Measurements from ENCODE around the gene NDST3.
"Not testable (repeated sequence)": the region's sequence is repeated elsewhere in the genome, so short reads cannot be mapped to it uniquely, and the experiment has no call there.

NDST3 gene

DNA sequence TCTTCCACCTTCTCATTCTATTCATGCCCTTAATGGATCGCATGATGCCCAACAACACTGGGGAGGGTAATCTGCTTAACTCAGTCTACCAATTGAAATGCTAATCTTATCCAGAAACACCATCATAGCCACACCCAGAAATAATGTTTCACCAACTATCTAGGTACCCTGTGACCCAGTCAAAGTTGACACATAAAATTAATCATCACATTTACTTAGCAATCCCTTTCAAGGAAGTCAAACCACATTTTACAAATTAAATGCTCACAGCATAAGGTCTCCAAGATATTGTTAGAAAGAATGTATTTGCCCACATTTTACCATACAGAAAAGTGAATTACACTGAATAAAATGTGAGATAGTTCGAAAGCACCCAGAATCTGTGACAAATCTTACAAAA is 226.0 kb downstream of the NDST3 start:
- Histone ChIP-seq H3K4me1 (no peaks in the 10 kb centered on the region), H3K9me3 (peaks cover 10% of the 10 kb centered on the region), H3K36me3 (no peaks in the 10 kb centered on the region), H3K27ac (no peak overlapping the region), H3K9ac (no peak overlapping the region), H3K4me2 (no peak overlapping the region), H4K20me1 (no peaks in the 10 kb centered on the region), H3K4me3 (no peak overlapping the region), H3K27me3 (no peaks in the 10 kb centered on the region)
- TF ChIP-seq Cebpa-rat (IDR thresholded peaks at IDR 0.05), result no peak

DNA sequence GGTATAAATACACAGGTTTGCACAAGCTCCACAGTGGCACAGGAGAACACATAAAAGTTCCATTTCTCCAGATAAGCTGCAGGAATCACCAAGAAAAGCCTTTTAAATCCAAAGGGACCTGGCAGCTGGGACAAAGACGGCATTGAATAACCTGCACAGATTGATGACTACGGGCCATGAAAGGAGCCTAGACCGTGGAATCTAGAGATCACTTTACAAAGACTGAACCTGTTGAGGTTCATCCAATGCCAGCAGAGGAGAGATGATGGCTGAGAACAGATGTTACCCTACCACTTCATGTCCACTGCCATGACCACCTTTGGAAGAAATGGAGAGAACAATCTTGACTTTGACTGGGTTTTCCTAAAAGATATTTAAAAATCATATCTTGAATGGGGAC is 229.8 kb downstream of the NDST3 start:
- no peak overlapping the region for H3K4me2 ChIP-seq
- no peak overlapping the region for H3K27ac ChIP-seq
- H3K27me3 ChIP-seq, result no peaks in the 10 kb centered on the region
- H3K36me3 ChIP-seq, result no peaks in the 10 kb centered on the region
- H3K9ac ChIP-seq, result no peak overlapping the region
- peaks cover 16% of the 10 kb centered on the region for H3K9me3 ChIP-seq
- no peaks in the 10 kb centered on the region for H3K4me1 ChIP-seq
- no peaks in the 10 kb centered on the region for H4K20me1 ChIP-seq
- no peak overlapping the region for H3K4me3 ChIP-seq
- no peak for TF ChIP-seq Cebpa-rat (IDR thresholded peaks at IDR 0.05)

DNA sequence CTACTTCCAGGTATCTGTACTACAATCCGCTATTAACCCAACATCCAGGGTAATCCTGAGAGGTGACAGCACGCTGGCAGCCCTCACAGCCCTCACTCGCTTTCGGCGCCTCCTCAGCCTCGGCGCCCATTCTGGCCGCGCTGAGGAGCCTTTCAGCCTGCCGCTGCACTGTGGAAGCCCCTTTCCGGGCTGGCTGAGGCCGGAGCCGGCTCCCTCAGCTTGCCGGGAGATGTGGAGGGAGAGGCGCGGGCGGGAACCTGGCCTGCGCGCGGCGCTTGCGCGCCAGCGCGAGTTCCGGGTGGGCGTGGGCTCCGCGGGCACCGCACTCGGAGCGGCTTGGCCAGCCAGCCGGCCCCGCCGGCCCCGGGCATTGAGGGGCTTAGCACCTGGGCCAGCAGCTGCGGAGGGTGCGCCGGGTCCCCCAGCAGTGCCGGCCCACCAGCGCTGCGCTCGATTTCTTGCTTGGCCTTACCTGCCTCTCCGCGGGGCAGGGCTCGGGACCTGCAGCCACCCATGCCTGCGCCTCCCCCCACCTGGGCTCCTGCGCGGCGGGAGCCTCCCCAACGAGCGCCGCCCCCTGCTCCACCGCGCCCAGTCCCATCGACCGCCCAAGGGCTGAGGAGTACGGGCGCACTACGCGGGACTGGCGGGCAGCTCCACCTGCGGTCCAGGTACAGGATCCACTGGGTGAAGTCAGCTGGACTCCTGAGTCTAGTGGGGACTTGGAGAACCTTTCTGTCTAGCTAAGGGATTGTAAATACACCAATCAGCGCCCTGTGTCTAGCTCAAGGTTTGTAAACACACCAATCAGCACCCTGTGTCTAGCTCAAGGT is 231.2 kb downstream of the NDST3 start:
- no peaks in the 10 kb centered on the region for H4K20me1 ChIP-seq
- no peak overlapping the region for H3K4me3 ChIP-seq

DNA sequence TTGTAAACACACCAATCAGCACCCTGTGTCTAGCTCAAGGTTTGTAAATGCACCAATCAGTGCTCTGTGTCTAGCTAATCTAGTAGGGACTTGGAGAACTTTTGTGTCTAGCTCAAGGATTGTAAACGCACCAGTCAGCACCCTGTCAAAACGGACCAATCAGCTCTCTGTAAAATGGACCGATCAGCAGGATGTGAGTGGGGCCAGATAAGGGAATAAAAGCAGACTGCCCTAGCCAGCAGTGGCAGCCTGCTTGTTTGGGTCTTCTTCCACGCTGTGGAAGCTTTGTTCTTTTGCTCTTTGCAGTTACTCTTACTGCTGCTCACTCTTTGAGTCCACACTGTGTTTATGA is 231.8 kb downstream of the NDST3 start:
- not testable (repeated sequence) for H3K27ac ChIP-seq, H3K9ac ChIP-seq, H3K4me1 ChIP-seq, H3K36me3 ChIP-seq, H3K4me3 ChIP-seq, H4K20me1 ChIP-seq, H3K27me3 ChIP-seq, H3K4me2 ChIP-seq
- H3K9me3 ChIP-seq, result peaks cover 16% of the 10 kb centered on the region

More for the DNA sequence above, 231.2 kb downstream of the NDST3 start:
- Histone ChIP-seq H3K9ac (no peak overlapping the region), H3K9me3 (peaks cover 16% of the 10 kb centered on the region), H3K27me3 (no peaks in the 10 kb centered on the region), H3K4me1 (no peaks in the 10 kb centered on the region), H3K36me3 (no peaks in the 10 kb centered on the region), H3K4me2 (no peak overlapping the region), H3K27ac (no peak overlapping the region)
- TF ChIP-seq Cebpa-rat (IDR thresholded peaks at IDR 0.05), result no peak

DNA sequence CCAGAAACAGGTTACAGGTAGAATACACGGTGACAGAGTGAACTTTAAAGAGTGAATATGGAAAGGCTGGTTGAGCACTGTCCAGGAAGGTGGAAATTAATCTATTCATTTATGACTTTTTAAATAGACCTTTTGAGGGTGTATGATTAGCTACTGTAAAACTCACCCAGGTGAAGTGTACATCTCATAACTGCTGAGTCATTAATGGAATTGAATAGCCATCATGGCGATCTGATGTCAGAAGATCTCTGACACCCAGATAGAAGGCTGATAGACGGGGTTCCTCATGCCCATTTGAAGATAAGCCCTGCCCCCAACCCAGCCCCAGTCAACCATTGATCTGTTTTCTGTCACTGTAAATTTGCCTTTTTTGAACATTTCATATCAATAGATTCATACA is 234.5 kb downstream of the NDST3 start:
- no peak overlapping the region for H3K4me3 ChIP-seq
- H4K20me1 ChIP-seq, result no peaks in the 10 kb centered on the region
- no peak for TF ChIP-seq Cebpa-rat (IDR thresholded peaks at IDR 0.05)
- no peaks in the 10 kb centered on the region for H3K4me1 ChIP-seq
- peaks cover 16% of the 10 kb centered on the region for H3K9me3 ChIP-seq
- no peaks in the 10 kb centered on the region for H3K36me3 ChIP-seq
- no peak overlapping the region for H3K9ac ChIP-seq
- H3K4me2 ChIP-seq, result no peak overlapping the region
- H3K27ac ChIP-seq, result no peak overlapping the region
- no peaks in the 10 kb centered on the region for H3K27me3 ChIP-seq

DNA sequence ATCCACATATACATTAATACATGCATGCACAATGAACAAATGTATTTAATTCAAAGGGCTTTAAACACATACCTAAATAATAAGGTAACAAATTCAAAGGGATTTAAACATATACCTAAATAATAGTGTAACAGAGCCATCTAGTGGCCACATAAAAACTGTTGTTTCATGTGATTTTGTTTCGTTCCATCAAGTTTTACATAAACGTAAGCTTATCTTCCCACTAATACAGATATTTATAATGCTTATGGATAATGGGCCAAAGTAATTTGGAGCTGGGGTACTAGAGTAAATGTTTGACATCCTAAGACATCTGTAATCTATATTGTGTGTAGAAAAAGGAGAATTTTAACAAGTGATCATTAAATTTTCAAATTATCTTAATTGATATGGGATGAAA is 236.2 kb downstream of the NDST3 start:
- Histone ChIP-seq H3K36me3 (no peaks in the 10 kb centered on the region), H4K20me1 (no peaks in the 10 kb centered on the region), H3K9ac (no peak overlapping the region), H3K9me3 (peaks cover 4% of the 10 kb centered on the region), H3K27ac (no peak overlapping the region), H3K4me2 (no peak overlapping the region), H3K27me3 (no peaks in the 10 kb centered on the region), H3K4me3 (no peak overlapping the region), H3K4me1 (peaks cover 4% of the 10 kb centered on the region; the same call in 1 of the 2 replicates)
- TF ChIP-seq Cebpa-rat (IDR thresholded peaks at IDR 0.05), result no peak

DNA sequence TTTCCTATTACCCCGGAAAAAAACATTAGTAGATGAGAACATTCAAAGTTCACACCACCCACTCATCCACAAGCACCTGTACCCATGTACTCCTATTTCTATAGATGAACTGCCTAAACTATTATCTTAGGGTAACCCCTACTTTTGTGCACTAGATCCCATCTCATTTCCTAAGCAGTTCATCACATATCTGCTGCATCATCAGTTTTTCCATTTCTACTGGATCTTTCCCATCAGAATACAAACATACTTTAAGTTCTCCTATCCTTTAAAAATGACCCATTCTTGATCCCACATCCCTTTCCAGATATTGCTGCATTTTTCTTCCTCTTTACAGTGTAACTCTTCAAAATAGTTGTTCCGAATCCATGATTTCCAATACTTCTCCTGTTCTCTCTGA is 237.5 kb downstream of the NDST3 start:
- Histone ChIP-seq H3K27ac (no peak overlapping the region), H4K20me1 (no peaks in the 10 kb centered on the region), H3K27me3 (no peaks in the 10 kb centered on the region), H3K9ac (no peak overlapping the region), H3K4me2 (no peak overlapping the region), H3K4me3 (no peak overlapping the region), H3K4me1 (peaks cover 4% of the 10 kb centered on the region; the same call in 1 of the 2 replicates), H3K36me3 (no peaks in the 10 kb centered on the region), H3K9me3 (no peaks in the 10 kb centered on the region)
- no peak for TF ChIP-seq Cebpa-rat (IDR thresholded peaks at IDR 0.05)

DNA sequence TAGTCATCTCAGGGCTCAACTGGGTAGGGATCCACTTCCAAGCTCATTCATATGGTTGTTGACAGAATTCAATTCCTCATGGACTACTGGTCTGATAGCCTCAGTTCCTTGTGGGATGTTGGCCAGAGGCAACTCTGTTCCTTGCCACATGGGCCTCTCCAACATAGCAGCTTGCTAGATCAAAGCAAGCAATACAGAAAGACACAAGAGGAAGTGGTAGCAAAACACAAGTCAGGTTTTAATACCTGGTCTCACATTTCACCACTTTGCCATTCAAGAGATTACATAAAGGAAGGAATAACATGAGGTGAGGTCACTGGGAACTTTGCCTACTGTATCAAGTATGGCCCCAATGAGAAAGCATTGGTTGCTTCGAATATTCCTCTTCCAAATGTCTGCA is 239.4 kb downstream of the NDST3 start:
- Histone ChIP-seq H3K36me3 (no peaks in the 10 kb centered on the region), H3K9ac (no peak overlapping the region), H3K27ac (no peak overlapping the region), H3K27me3 (no peaks in the 10 kb centered on the region), H3K4me1 (peaks cover 11% of the 10 kb centered on the region; the same call in 1 of the 2 replicates), H3K9me3 (no peaks in the 10 kb centered on the region), H3K4me2 (no peak overlapping the region), H3K4me3 (no peak overlapping the region), H4K20me1 (no peaks in the 10 kb centered on the region)
- TF ChIP-seq Cebpa-rat (IDR thresholded peaks at IDR 0.05), result no peak

DNA sequence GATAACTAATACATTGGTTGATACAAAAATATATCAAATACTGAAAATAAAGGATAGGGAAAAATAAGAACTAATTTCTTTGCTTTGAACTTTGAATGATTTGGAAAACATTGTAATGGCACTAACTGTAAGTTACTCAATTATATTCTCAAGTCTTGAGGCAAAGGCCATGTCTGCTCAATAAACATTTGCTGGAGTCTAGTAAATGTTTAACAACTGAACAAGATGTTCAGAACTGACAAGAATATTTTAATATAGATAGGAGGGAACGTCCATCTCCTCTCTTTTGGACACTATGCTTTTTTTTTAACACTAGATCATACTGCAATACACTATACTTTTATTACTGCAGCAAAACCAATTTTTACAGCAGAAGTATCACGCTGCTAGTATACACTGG is 242.3 kb downstream of the NDST3 start:
- no peak for TF ChIP-seq Cebpa-rat (IDR thresholded peaks at IDR 0.05)
- no peak overlapping the region for H3K27ac ChIP-seq
- H3K36me3 ChIP-seq, result peaks cover 25% of the 10 kb centered on the region
- H3K9ac ChIP-seq, result no peak overlapping the region
- H3K4me1 ChIP-seq, result peaks cover 28% of the 10 kb centered on the region
- H4K20me1 ChIP-seq, result peaks cover 20% of the 10 kb centered on the region
- no peaks in the 10 kb centered on the region for H3K27me3 ChIP-seq
- no peak overlapping the region for H3K4me2 ChIP-seq
- no peak overlapping the region for H3K4me3 ChIP-seq
- no peaks in the 10 kb centered on the region for H3K9me3 ChIP-seq

DNA sequence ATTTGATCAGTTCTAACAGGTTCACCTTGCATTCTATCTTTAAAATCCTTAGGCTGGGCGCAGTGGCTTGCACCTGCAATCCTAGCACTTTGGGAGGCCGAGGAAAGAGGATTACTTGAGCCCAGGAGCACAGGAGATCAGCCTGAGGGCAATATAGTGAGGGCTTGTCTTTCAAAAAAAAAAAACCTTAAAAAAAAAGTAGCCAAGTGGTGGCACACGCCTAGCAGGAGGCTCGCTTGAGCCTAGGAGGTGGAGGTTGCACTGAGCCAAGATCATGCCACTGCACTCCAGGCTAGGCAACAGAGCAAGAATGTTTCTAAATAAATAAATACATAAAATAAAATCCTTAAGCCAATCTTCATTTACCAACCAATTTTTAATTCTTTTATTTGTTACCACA is 243.0 kb downstream of the NDST3 start:
- peaks cover 33% of the 10 kb centered on the region for H3K4me1 ChIP-seq
- no peaks in the 10 kb centered on the region for H3K9me3 ChIP-seq
- TF ChIP-seq Cebpa-rat (IDR thresholded peaks at IDR 0.05), result no peak
- H3K4me3 ChIP-seq, result no peak overlapping the region
- no peak overlapping the region for H3K4me2 ChIP-seq
- H3K27ac ChIP-seq, result no peak overlapping the region
- peaks cover 31% of the 10 kb centered on the region for H3K36me3 ChIP-seq
- no peak overlapping the region for H3K9ac ChIP-seq
- H3K27me3 ChIP-seq, result no peaks in the 10 kb centered on the region
- peaks cover 27% of the 10 kb centered on the region for H4K20me1 ChIP-seq

Data from BLaER1 (cell line).